H9 (cell line): ENCODE results near the gene P4HA3. TPM values are rescaled to one million over a fixed set of nuclear protein-coding genes. Genes with fewer than 3 reads are reported as not detected.

Experiments
- DNase-seq: peaks from one replicate; pipeline ENCODE4 v3.0.0-alpha.2; 2017
- H2AFZ ChIP-seq: one replicate; pipeline ENCODE4 v1.6.1; 2013; ENCODE audit warnings: mild to moderate bottlenecking, low read length, control low read depth, moderate library complexity
- H2AK5ac ChIP-seq: 2 replicates; pipeline ENCODE4 v1.6.1; 2013; ENCODE audit warnings: low read length, control low read depth, mixed read lengths; ENCODE audit not compliant: insufficient read length
- H2BK120ac ChIP-seq: one replicate; pipeline ENCODE4 v1.6.1; 2013; ENCODE audit warnings: low read depth, mild to moderate bottlenecking, low read length, control low read depth, inconsistent platforms; ENCODE audit not compliant: poor library complexity, severe bottlenecking
- H2BK12ac ChIP-seq: 2 replicates; pipeline ENCODE4 v1.6.1; 2013; ENCODE audit warnings: low read length, control low read depth, mixed read lengths, low read depth; ENCODE audit not compliant: insufficient read length
- H2BK15ac ChIP-seq: 2 replicates; pipeline ENCODE4 v1.6.1; 2013; ENCODE audit warnings: low read depth, low read length, control low read depth
- H2BK20ac ChIP-seq: one replicate; pipeline ENCODE4 v1.6.1; 2013; ENCODE audit warnings: low read depth, mild to moderate bottlenecking, low read length, control low read depth, inconsistent platforms; ENCODE audit not compliant: poor library complexity, severe bottlenecking
- H2BK5ac ChIP-seq: 2 replicates; pipeline ENCODE4 v1.6.1; 2013; ENCODE audit warnings: low read length, control low read depth, mixed read lengths; ENCODE audit not compliant: insufficient read length
- H3K14ac ChIP-seq: 2 replicates; pipeline ENCODE4 v1.6.1; 2013; ENCODE audit warnings: low read length, control low read depth; ENCODE audit not compliant: insufficient read depth
- H3K18ac ChIP-seq: 2 replicates; pipeline ENCODE4 v1.6.1; 2013; ENCODE audit warnings: low read depth, mild to moderate bottlenecking, mixed read lengths, low read length, control low read depth; ENCODE audit not compliant: insufficient read length
- H3K23ac ChIP-seq: 2 replicates; pipeline ENCODE4 v1.6.1; 2013; ENCODE audit warnings: low read length, control low read depth, mixed read lengths, low read depth; ENCODE audit not compliant: insufficient read length
- H3K23me2 ChIP-seq: 2 replicates; pipeline ENCODE4 v1.6.1; 2013; ENCODE audit warnings: low read depth, mild to moderate bottlenecking, mixed read lengths, low read length, control low read depth; ENCODE audit not compliant: insufficient read length, poor library complexity, severe bottlenecking
- H3K27ac ChIP-seq: 2 replicates; pipeline ENCODE4 v1.5.1; 2013; ENCODE audit warnings: low read length, control low read depth, mixed read lengths, low read depth; ENCODE audit not compliant: insufficient read length
- H3K27me3 ChIP-seq: 2 replicates; pipeline ENCODE4 v1.6.1; 2013; ENCODE audit warnings: low read length, control low read depth, inconsistent platforms; ENCODE audit not compliant: insufficient read depth
- H3K4ac ChIP-seq: 2 replicates; pipeline ENCODE4 v1.6.1; 2013; ENCODE audit warnings: low read depth, mild to moderate bottlenecking, control low read depth, inconsistent platforms, low read length, moderate library complexity
- H3K4me1 ChIP-seq: 2 replicates; pipeline ENCODE4 v1.6.1; 2013; ENCODE audit warnings: low read length, control low read depth, inconsistent platforms; ENCODE audit not compliant: insufficient read depth
- H3K4me2 ChIP-seq: 2 replicates; pipeline ENCODE4 v1.6.1; 2013; ENCODE audit warnings: low read length, control low read depth, mixed read lengths; ENCODE audit not compliant: insufficient read length, insufficient read depth
- H3K56ac ChIP-seq: 2 replicates; pipeline ENCODE4 v1.6.1; 2013; ENCODE audit warnings: low read depth, mild to moderate bottlenecking, mixed read lengths, low read length, control low read depth; ENCODE audit not compliant: insufficient read length
- H3K79me1 ChIP-seq: 2 replicates; pipeline ENCODE4 v1.6.1; 2013; ENCODE audit warnings: low read depth, mild to moderate bottlenecking, moderate library complexity, low read length, control low read depth, inconsistent platforms; ENCODE audit not compliant: insufficient read depth, poor library complexity, severe bottlenecking
- H3K79me2 ChIP-seq: 2 replicates; pipeline ENCODE4 v1.6.1; 2013; ENCODE audit warnings: low read length, control low read depth, inconsistent platforms; ENCODE audit not compliant: insufficient read depth
- H3K9ac ChIP-seq: 2 replicates; pipeline ENCODE4 v1.6.1; 2013; ENCODE audit warnings: low read length, control low read depth, mixed read lengths; ENCODE audit not compliant: insufficient read length; ENCODE audit errors: extremely low read depth
- H3K9me3 ChIP-seq: one replicate; pipeline ENCODE4 v1.6.1; 2013; ENCODE audit warnings: low read depth, low read length, inconsistent platforms; ENCODE audit not compliant: control insufficient read depth
- H3T11ph ChIP-seq: one replicate; pipeline ENCODE4 v1.6.1; 2013; ENCODE audit warnings: mild to moderate bottlenecking, low read length, control low read depth, inconsistent platforms
- H4K20me1 ChIP-seq: one replicate; pipeline ENCODE4 v1.6.1; 2013; ENCODE audit not compliant: control insufficient read depth, insufficient read length, insufficient read depth
- H4K5ac ChIP-seq: 2 replicates; pipeline ENCODE4 v1.6.1; 2013; ENCODE audit warnings: low read depth, mild to moderate bottlenecking, mixed read lengths, low read length, control low read depth; ENCODE audit not compliant: insufficient read length
- H4K8ac ChIP-seq: replicated peaks from 2 replicates; pipeline ENCODE4 v1.6.1; 2013; ENCODE audit warnings: low read length, control low read depth, mixed read lengths, low read depth; ENCODE audit not compliant: insufficient read length
- H4K91ac ChIP-seq: 2 replicates; pipeline ENCODE4 v1.6.1; 2013; ENCODE audit warnings: low read depth, mild to moderate bottlenecking, moderate library complexity, mixed read lengths, low read length, control low read depth; ENCODE audit not compliant: insufficient read length
- H3K27ac Mint-ChIP-seq, 3 experiments: 2 replicates in 2 of 3; 3 replicates in 1 of 3; pipeline ENCODE4 v1.8.0; 2020 to 2021; ENCODE audit warnings: mixed read lengths in 3 of 3, mild to moderate bottlenecking in 1 of 3, moderate library complexity in 1 of 3
- H3K27me3 Mint-ChIP-seq: 2 replicates; pipeline ENCODE4 v1.8.0; 2021; ENCODE audit warnings: low read depth, mild to moderate bottlenecking, moderate library complexity, mixed read lengths
- H3K36me3 Mint-ChIP-seq, 3 experiments: 2 replicates in 2 of 3; 3 replicates in 1 of 3; pipeline ENCODE4 v1.8.0; 2020 to 2021; ENCODE audit warnings: low read depth in 3 of 3, mixed read lengths in 3 of 3; ENCODE audit not compliant: insufficient read depth in 1 of 3
- H3K4me1 Mint-ChIP-seq, 2 experiments: 2 replicates each; pipeline ENCODE4 v1.8.0; 2020; ENCODE audit warnings: mixed read lengths in 2 of 2
- H3K4me3 Mint-ChIP-seq, 2 experiments: 2 replicates in 1 of 2; 3 replicates in 1 of 2; pipeline ENCODE4 v1.8.0; 2020 to 2021; ENCODE audit warnings: mild to moderate bottlenecking in 2 of 2, mixed read lengths in 2 of 2, moderate library complexity in 1 of 2
- H3K9me3 Mint-ChIP-seq, 2 experiments: 2 replicates in 1 of 2; 3 replicates in 1 of 2; pipeline ENCODE4 v1.8.0; 2020; ENCODE audit warnings: mild to moderate bottlenecking in 2 of 2, mixed read lengths in 2 of 2, moderate library complexity in 1 of 2
- WGBS: extraction: QIAGEN DNeasy Blood & Tissue Kit; methylation state at CpG from one replicate; pipeline ENCODE4 v1.1.7; 2013; ENCODE audit warnings: missing lambda C conversion rate, low lambda C conversion rate, mixed read lengths; ENCODE audit not compliant: insufficient read length; ENCODE audit errors: extremely low coverage; 5-methylcytosine and 5-hydroxymethylcytosine counted together
- total RNA-seq: library from RNA; stranded (reverse); gene quantifications from 2 replicates; pipeline ENCODE4 v1.2.1, GENCODE V29; 2021
- TF ChIP-seq, protein P1 (sequence below): fragments of 200-600 bp; sonication (generic); conservative IDR thresholded peaks from 3 replicates; pipeline ENCODE4 v1.8.0; 2021; ENCODE audit warnings: antibody characterized with exemption, mild to moderate bottlenecking

The P4HA3 gene
- total RNA-seq, 1 experiment from 2014 or later = not detected

DNA sequence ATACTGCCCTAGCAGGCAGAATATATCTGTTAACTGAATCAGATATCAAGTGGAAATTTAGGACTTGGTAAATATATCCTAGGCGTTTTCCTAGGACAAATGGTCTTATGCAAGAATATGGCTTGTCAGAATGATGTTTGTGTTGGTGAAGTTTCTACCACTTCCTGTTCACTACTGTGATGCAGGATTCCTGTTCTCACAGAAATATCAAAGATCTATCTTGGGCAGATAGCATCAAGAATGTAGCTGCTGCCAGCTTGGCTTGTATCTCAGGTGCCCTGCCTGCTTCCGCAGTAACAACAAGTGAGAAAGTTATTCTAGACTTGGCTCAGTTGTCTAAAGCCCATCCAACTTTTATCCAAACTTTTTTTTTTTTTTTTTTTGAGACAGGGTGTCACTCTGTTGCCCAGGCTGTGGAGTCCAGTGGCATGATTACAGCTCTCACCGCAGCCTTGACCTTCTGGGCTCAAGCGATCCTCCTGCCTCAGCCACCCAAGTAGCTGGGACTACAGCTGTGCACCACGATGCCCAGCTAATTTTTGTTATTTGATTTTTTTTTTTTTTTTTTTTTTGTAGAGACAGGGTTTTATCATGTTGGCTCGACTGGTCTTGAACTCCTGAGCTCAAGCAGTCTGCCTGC lies 79.0 kb downstream of the P4HA3 start:
- Histone ChIP-seq H3K23ac (no peak overlapping the region), H3K4me2 (no peak overlapping the region), H3K27me3 (no peaks in the 10 kb centered on the region), H2BK15ac (no peak overlapping the region), H3K4me1 (no peaks in the 10 kb centered on the region), H3K23me2 (no peaks in the 10 kb centered on the region), H3K9me3 (no peaks in the 10 kb centered on the region), H4K91ac (no peak overlapping the region), H3K56ac (no peak overlapping the region), H3K4ac (no peak overlapping the region), H3K14ac (no peak overlapping the region), H3K9ac (no peak overlapping the region), H4K20me1 (no peaks in the 10 kb centered on the region), H3K27ac (no peak overlapping the region), H4K8ac (no peak overlapping the region), H2BK120ac (no peak overlapping the region), H2BK12ac (no peak overlapping the region), H3K79me2 (no peaks in the 10 kb centered on the region), H3T11ph (no peak overlapping the region), H2BK20ac (no peak overlapping the region), H3K18ac (no peak overlapping the region), H2BK5ac (no peak overlapping the region), H3K79me1 (no peaks in the 10 kb centered on the region), H4K5ac (no peak overlapping the region), H2AK5ac (no peak overlapping the region), H2AFZ (no peak overlapping the region)
- DNase-seq = no peak
- H3K27me3 Mint-ChIP-seq = no peaks in the 10 kb centered on the region
- no CpG with 5 or more reads among the region's 6 CpGs for WGBS
- TF ChIP-seq, protein P1, sequence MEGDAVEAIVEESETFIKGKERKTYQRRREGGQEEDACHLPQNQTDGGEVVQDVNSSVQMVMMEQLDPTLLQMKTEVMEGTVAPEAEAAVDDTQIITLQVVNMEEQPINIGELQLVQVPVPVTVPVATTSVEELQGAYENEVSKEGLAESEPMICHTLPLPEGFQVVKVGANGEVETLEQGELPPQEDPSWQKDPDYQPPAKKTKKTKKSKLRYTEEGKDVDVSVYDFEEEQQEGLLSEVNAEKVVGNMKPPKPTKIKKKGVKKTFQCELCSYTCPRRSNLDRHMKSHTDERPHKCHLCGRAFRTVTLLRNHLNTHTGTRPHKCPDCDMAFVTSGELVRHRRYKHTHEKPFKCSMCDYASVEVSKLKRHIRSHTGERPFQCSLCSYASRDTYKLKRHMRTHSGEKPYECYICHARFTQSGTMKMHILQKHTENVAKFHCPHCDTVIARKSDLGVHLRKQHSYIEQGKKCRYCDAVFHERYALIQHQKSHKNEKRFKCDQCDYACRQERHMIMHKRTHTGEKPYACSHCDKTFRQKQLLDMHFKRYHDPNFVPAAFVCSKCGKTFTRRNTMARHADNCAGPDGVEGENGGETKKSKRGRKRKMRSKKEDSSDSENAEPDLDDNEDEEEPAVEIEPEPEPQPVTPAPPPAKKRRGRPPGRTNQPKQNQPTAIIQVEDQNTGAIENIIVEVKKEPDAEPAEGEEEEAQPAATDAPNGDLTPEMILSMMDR = no peak
- no peak overlapping the region for H3K27ac Mint-ChIP-seq
- H3K36me3 Mint-ChIP-seq = peaks cover 3 to 23% (median 4%) of the 10 kb centered on the region in 3 experiments; a peak in 5 of 7 replicates
- H3K4me1 Mint-ChIP-seq = no peaks in the 10 kb centered on the region
- no peak overlapping the region for H3K4me3 Mint-ChIP-seq
- no peaks in the 10 kb centered on the region for H3K9me3 Mint-ChIP-seq
